Erythroblast (primary cell): Measurements from ENCODE around the gene EPHB6.

Source experiments
- DNase-seq, 2 experiments: peaks; one replicate each; lab custom pipeline; 2025; lab: John Stamatoyannopoulos, UW
- GATA1 ChIP-seq: IDR thresholded peaks from 2 replicates; pipeline ENCODE4 v1.6.1; 2011; ENCODE audit warnings: low read depth, mild to moderate bottlenecking, control low read depth, low read length, moderate library complexity
- POLR2A ChIP-seq: IDR thresholded peaks from 2 replicates; pipeline ENCODE4 v1.6.1; 2011; ENCODE audit warnings: mild to moderate bottlenecking, low read length

The EPHB6 gene

GRCh38 chr7:142896741-142897379, 42.0 kb downstream of the EPHB6 start:
- no peak for DNase-seq
- no peak for TF ChIP-seq POLR2A
- TF ChIP-seq GATA1, result no peak

DNA sequence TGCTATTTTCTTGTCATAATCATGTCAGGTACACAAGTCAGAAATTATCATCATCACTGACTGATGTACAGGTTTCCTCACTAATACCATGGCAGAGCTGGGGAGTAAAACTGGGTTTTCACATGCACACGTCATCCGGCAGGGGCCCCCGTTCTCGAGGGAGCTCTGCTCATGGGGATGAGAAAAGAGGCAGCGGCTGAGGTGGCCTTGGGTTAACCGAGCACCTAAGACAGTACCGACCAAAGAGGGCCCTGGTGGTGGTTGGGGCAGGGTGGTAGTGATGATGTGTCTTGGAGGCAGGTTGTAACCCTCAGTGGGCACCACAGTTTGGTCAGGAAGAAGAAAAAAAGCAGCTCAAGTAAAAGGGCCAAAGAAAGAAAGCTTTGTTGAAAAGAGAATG, 42.8 kb downstream of the EPHB6 start:
- TF ChIP-seq GATA1 (no peak), POLR2A (no peak)
- no peak for DNase-seq

- DNase-seq, result no peak
- TF ChIP-seq POLR2A, result no peak
- TF ChIP-seq GATA1, result no peak
These were observed 43.7 kb downstream of the EPHB6 start for GRCh38 chr7:142898377-142899170.

DNA sequence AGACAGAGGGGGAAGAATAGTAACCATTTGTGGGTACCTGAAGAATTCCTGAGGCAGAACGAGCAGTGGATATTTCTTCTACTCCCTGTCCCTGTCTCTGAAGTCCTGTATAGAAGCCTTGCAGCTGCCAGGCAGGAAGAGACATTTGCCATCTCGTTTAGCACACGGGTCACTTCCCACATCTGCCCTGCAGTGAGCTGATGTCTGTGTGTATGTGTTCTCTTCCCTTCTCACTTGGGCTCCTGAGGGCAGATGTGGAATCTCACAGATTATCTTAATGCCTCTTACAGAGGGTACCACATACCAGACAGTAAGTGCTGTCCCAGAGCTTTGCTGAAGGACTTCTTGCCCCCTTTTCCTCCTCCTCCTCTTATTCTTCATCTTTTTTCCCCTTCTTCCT, 44.8 kb downstream of the EPHB6 start:
- TF ChIP-seq GATA1, result no peak
- no peak for TF ChIP-seq POLR2A
- DNase-seq, result no peak

- no peak for DNase-seq
- TF ChIP-seq POLR2A, result no peak
- no peak for TF ChIP-seq GATA1
These were observed 46.8 kb downstream of the EPHB6 start for GRCh38 chr7:142901426-142902259.

- TF ChIP-seq POLR2A, result no peak
- no peak for TF ChIP-seq GATA1
These were observed 49.3 kb downstream of the EPHB6 start for GRCh38 chr7:142904128-142904527.

GRCh38 chr7:142905759-142906158, 50.9 kb downstream of the EPHB6 start:
- DNase-seq, result no peak
- TF ChIP-seq GATA1 (no peak), POLR2A (no peak)

More at GRCh38 chr7:142904128-142904527, 49.3 kb downstream of the EPHB6 start:
- DNase-seq, result no peak

- no peak for DNase-seq
- TF ChIP-seq POLR2A (no peak), GATA1 (no peak)
These were observed 51.8 kb downstream of the EPHB6 start for GRCh38 chr7:142906643-142907042.

- TF ChIP-seq POLR2A (no peak), GATA1 (no peak)
These were observed 53.4 kb downstream of the EPHB6 start for GRCh38 chr7:142908290-142908689.

DNA sequence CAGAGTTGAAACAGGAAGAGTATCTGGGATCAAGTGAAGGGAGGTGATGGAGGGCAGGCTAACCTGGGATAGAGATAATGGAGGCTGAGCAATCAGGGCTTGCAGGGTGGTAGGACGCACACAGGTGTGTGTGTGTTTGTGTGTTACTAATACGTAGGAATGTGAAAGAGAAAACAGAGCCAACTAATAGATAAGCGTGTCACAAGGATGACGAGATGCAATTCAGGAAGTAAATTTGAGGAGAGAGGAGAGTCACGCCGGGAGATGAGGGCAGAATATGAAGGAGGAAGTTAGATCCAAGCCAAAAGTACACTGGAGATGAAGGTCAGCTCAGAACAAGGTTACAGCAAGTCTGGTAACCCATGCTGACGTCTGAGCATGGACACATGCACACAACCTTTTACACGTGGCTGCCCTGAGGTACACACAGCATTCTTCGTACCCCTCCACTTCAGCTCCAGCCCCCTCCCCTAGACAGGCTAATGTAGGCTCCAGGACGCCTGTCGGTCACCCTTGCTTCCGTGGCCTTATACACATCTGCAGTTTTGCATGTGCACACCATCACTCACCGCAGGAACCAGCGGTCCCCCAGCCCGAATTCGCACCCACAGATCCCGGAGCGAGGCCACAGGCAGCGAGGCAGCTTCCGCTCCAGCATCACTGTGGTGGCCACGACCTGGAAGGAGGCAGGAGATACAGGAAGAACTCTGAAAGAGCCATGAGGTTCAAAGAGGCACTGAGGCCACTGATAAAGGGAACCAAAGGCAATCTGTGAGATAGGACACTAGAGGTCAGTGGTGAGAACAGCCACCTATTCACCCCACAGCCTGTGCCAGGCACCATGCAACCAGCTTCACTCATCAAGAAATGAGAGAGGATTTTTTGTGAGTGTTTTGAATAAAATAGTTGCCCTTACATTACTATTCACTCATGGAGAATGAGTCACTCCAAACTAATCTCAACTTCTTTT, 54.3 kb downstream of the EPHB6 start:
- peak; percentile 33 to 44 for DNase-seq

More at GRCh38 chr7:142908290-142908689, 53.4 kb downstream of the EPHB6 start:
- DNase-seq, result no peak

DNA sequence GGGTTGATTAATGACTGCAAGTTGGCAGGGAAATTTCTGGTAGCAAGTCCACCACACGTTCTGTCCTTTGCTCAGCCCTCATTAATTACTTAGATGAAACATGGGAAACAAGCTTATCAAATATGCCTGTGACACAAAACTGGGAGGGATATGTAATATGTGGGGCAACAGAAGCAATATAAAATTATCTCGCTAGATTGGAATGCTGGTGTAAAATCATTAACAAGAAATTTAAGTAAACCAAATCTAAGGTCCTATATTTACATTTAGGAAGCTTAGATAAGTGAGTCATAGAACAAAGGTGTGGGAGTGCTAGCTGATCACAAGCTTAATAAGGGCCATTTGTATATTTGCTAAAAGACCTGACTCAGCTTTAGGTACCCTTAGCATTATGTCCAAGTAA, 55.2 kb downstream of the EPHB6 start:
- no peak for DNase-seq
- TF ChIP-seq GATA1, result no peak
- TF ChIP-seq POLR2A, result no peak

More for the DNA sequence above, 54.3 kb downstream of the EPHB6 start:
- TF ChIP-seq GATA1 (no peak), POLR2A (no peak)

DNA sequence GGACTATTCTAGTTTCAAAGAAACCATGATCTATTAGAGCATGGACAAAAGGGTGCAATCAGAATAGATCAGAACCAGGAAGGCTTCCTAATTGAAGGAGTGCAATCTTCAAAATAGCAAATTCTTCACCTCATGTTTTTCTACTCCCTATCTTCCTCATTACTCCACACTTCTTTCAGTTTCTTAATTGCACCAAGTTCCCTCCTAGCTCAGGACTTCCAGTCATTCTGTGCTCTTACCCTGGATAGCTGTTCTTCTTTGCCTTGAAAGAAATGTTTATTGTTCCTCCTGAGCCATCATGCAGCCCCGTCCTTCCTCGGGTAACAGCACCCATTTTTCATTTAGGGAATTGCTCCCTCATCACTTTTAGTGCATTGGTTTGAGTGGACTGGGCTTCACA, 55.6 kb downstream of the EPHB6 start:
- no peak for DNase-seq

More for the DNA sequence above, 55.6 kb downstream of the EPHB6 start:
- no peak for TF ChIP-seq GATA1
- no peak for TF ChIP-seq POLR2A
